Measurements from ENCODE around the gene PRKCSH.
"Not testable (repeated sequence)": the region's sequence is repeated elsewhere in the genome, so short reads cannot be mapped to it uniquely, and the experiment has no call there.

The PRKCSH gene

GRCh38 chr19:11433526-11433925 lies 1.9 kb upstream of the PRKCSH start:
- H3K27me3 ChIP-seq (ENCODE audit: control insufficient read depth in 3 of 3, insufficient read depth in 3 of 3, low read depth in 1 of 3, low read length in 3 of 3); H2AFZ ChIP-seq (ENCODE audit: low read length); H2BK15ac ChIP-seq (ENCODE audit: low read length); H2AK5ac ChIP-seq (ENCODE audit: low read depth, low read length); H2BK120ac ChIP-seq (ENCODE audit: low read depth, low read length); H3K4me3 ChIP-seq (ENCODE audit: low read length in 2 of 2); H3K23ac ChIP-seq (ENCODE audit: low read depth, low read length, poor library complexity); H3K9ac ChIP-seq (ENCODE audit: low read depth, low read length, poor library complexity); H3K18ac ChIP-seq (ENCODE audit: low read length); H2BK5ac ChIP-seq (ENCODE audit: low read length); H3K4ac ChIP-seq (ENCODE audit: low read length); DNase-seq (ENCODE audit: low spot score); H4K91ac ChIP-seq (ENCODE audit: low read depth, low read length, poor library complexity); H4K8ac ChIP-seq (ENCODE audit: low read depth, low read length); H3K27ac ChIP-seq (replicated peaks; ENCODE audit: low read length); H3K4me2 ChIP-seq (ENCODE audit: insufficient read depth, low read length, poor library complexity, severe bottlenecking); H3K14ac ChIP-seq (ENCODE audit: low read length); H3K9me3 ChIP-seq (replicated peaks in 1 of 2; ENCODE audit: control insufficient read depth in 2 of 2, insufficient read depth in 1 of 2, low read depth in 1 of 2, low read length in 2 of 2); H2BK12ac ChIP-seq (ENCODE audit: low read length): not testable (repeated sequence)
- Histone ChIP-seq H3K79me1 (ENCODE audit: low read depth, low read length) (peaks cover 12% of the 10 kb centered on the region), H3K36me3 (replicated peaks in 1 of 2; ENCODE audit: control insufficient read depth in 2 of 2, insufficient read depth in 2 of 2, low read length in 2 of 2) (peaks cover 16 to 22% of the 10 kb centered on the region in 2 donors), H3K4me1 (ENCODE audit: control insufficient read depth in 2 of 2, insufficient read depth in 1 of 2, low read depth in 1 of 2, low read length in 2 of 2) (peaks cover 10% of the 10 kb centered on the region in 2 donors)
- WGBS, 2 donors (ENCODE audit: extremely low coverage in 2 of 2, insufficient read length in 2 of 2, insufficient replicate concordance in 1 of 2), result no CpG with 5 or more reads among the region's 3 CpGs

DNA sequence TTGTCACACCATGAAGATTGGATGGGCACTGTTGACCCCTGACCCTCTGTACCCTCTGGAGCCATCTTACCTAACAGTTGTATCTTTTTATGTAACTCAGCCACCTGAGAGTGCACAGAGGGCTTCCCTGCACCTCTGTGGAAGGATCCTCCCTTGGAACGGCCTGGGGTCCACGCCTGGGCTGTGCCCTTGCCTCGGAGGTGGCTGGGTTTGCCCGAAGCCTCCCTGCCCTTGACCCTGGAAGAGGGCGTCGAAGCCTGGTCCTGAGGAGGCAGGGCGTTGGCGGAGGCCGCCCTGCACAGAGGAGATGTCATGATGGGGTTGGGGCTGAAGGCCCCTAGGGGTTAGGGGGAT lies 755 bp upstream of the PRKCSH start:
- H4K8ac ChIP-seq (ENCODE audit: low read depth, low read length), result no peak overlapping the region
- no peak overlapping the region for H2BK12ac ChIP-seq (ENCODE audit: low read length)
- no peak overlapping the region for H3K14ac ChIP-seq (ENCODE audit: low read length)
- H2AK5ac ChIP-seq (ENCODE audit: low read depth, low read length), result no peak overlapping the region
- no peak overlapping the region for H2BK5ac ChIP-seq (ENCODE audit: low read length)
- no peak overlapping the region for H3K4ac ChIP-seq (ENCODE audit: low read length)
- peak overlapping the region; percentile 14 for H3K23ac ChIP-seq (ENCODE audit: low read depth, low read length, poor library complexity)
- no peaks in the 10 kb centered on the region for H3K27me3 ChIP-seq (ENCODE audit: control insufficient read depth in 3 of 3, insufficient read depth in 3 of 3, low read depth in 1 of 3, low read length in 3 of 3)
- no CpG with 5 or more reads among the region's 9 CpGs for WGBS, 2 donors (ENCODE audit: extremely low coverage in 2 of 2, insufficient read length in 2 of 2, insufficient replicate concordance in 1 of 2)
- peaks cover 22 to 33% of the 10 kb centered on the region in 2 donors for H3K36me3 ChIP-seq (replicated peaks in 1 of 2; ENCODE audit: control insufficient read depth in 2 of 2, insufficient read depth in 2 of 2, low read length in 2 of 2)
- no peak overlapping the region for H2BK120ac ChIP-seq (ENCODE audit: low read depth, low read length)
- peaks cover 12% of the 10 kb centered on the region for H3K79me1 ChIP-seq (ENCODE audit: low read depth, low read length)
- H2BK15ac ChIP-seq (ENCODE audit: low read length), result no peak overlapping the region
- no peaks in the 10 kb centered on the region for H3K9me3 ChIP-seq (replicated peaks in 1 of 2; ENCODE audit: control insufficient read depth in 2 of 2, insufficient read depth in 1 of 2, low read depth in 1 of 2, low read length in 2 of 2)
- H3K4me1 ChIP-seq (ENCODE audit: control insufficient read depth in 2 of 2, insufficient read depth in 1 of 2, low read depth in 1 of 2, low read length in 2 of 2), result peaks cover 10% of the 10 kb centered on the region in 2 donors
- H3K27ac ChIP-seq (replicated peaks; ENCODE audit: low read length), result peak overlapping the region; percentile 81
- H3K4me3 ChIP-seq (ENCODE audit: low read length in 2 of 2), result peak overlapping the region; percentile 54 to 77
- H3K18ac ChIP-seq (ENCODE audit: low read length), result peak overlapping the region; percentile 87
- peak overlapping the region; percentile 89 for H3K9ac ChIP-seq (ENCODE audit: low read depth, low read length, poor library complexity)
- peak overlapping the region; percentile 78 for H3K4me2 ChIP-seq (ENCODE audit: insufficient read depth, low read length, poor library complexity, severe bottlenecking)
- no peak overlapping the region for H4K91ac ChIP-seq (ENCODE audit: low read depth, low read length, poor library complexity)
- no peak for DNase-seq (ENCODE audit: low spot score)
- peak overlapping the region; percentile 89 for H2AFZ ChIP-seq (ENCODE audit: low read length)

GRCh38 chr19:11435833-11436313 lies 438 bp downstream of the PRKCSH start:
- Histone ChIP-seq H3K18ac (ENCODE audit: low read length) (peak overlapping the region; percentile 90), H4K91ac (ENCODE audit: low read depth, low read length, poor library complexity) (no peak overlapping the region), H2BK120ac (ENCODE audit: low read depth, low read length) (no peak overlapping the region), H3K4ac (ENCODE audit: low read length) (no peak overlapping the region), H3K27me3 (ENCODE audit: control insufficient read depth in 3 of 3, insufficient read depth in 3 of 3, low read depth in 1 of 3, low read length in 3 of 3) (no peaks in the 10 kb centered on the region), H3K4me3 (ENCODE audit: low read length in 2 of 2) (peak overlapping the region; percentile 74 to 94), H3K79me1 (ENCODE audit: low read depth, low read length) (peaks cover 12% of the 10 kb centered on the region), H2AFZ (ENCODE audit: low read length) (peak overlapping the region; percentile 73), H3K14ac (ENCODE audit: low read length) (peak overlapping the region; percentile 75), H2BK5ac (ENCODE audit: low read length) (peak overlapping the region; percentile 55), H3K4me2 (ENCODE audit: insufficient read depth, low read length, poor library complexity, severe bottlenecking) (peak overlapping the region; percentile 91), H4K8ac (ENCODE audit: low read depth, low read length) (no peak overlapping the region), H3K36me3 (replicated peaks in 1 of 2; ENCODE audit: control insufficient read depth in 2 of 2, insufficient read depth in 2 of 2, low read length in 2 of 2) (peaks cover 24 to 45% of the 10 kb centered on the region in 2 donors), H3K23ac (ENCODE audit: low read depth, low read length, poor library complexity) (peak overlapping the region; percentile 87), H3K4me1 (ENCODE audit: control insufficient read depth in 2 of 2, insufficient read depth in 1 of 2, low read depth in 1 of 2, low read length in 2 of 2) (peaks cover 10% of the 10 kb centered on the region in 2 donors), H3K9me3 (replicated peaks in 1 of 2; ENCODE audit: control insufficient read depth in 2 of 2, insufficient read depth in 1 of 2, low read depth in 1 of 2, low read length in 2 of 2) (no peaks in the 10 kb centered on the region), H2BK12ac (ENCODE audit: low read length) (no peak overlapping the region), H3K9ac (ENCODE audit: low read depth, low read length, poor library complexity) (peak overlapping the region; percentile 94), H2AK5ac (ENCODE audit: low read depth, low read length) (peak overlapping the region; percentile 72), H3K27ac (replicated peaks; ENCODE audit: low read length) (no peak overlapping the region), H2BK15ac (ENCODE audit: low read length) (peak overlapping the region; percentile 97)
- no CpG with 5 or more reads among the region's 21 CpGs for WGBS, 2 donors (ENCODE audit: extremely low coverage in 2 of 2, insufficient read length in 2 of 2, insufficient replicate concordance in 1 of 2)
- DNase-seq (ENCODE audit: low spot score), result no peak

DNA sequence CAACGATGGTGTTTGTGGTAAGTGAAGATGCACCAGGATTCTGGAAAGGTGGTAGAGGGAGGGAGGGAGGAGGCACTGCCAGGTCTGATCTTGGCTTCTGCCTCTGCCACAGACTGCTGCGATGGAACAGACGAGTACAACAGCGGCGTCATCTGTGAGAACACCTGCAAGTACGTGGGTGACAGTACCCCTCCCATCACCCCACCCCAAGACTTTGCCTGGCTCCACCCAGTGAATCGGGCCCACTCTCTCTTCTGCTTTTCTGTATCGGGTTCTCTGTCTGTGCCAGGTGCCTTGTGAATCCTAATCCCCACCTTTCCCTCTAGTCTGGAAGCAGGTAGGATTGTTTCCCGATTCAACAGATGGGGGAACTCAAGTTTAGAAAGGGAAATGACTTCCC lies 2.5 kb downstream of the PRKCSH start:
- Histone ChIP-seq H4K8ac (ENCODE audit: low read depth, low read length) (peak overlapping the region; percentile 2), H4K91ac (ENCODE audit: low read depth, low read length, poor library complexity) (no peak overlapping the region), H3K9ac (ENCODE audit: low read depth, low read length, poor library complexity) (peak overlapping the region; percentile 68), H3K4ac (ENCODE audit: low read length) (no peak overlapping the region), H3K9me3 (replicated peaks in 1 of 2; ENCODE audit: control insufficient read depth in 2 of 2, insufficient read depth in 1 of 2, low read depth in 1 of 2, low read length in 2 of 2) (no peaks in the 10 kb centered on the region), H3K27me3 (ENCODE audit: control insufficient read depth in 3 of 3, insufficient read depth in 3 of 3, low read depth in 1 of 3, low read length in 3 of 3) (no peaks in the 10 kb centered on the region), H3K79me1 (ENCODE audit: low read depth, low read length) (peaks cover 12% of the 10 kb centered on the region), H3K23ac (ENCODE audit: low read depth, low read length, poor library complexity) (no peak overlapping the region), H2AFZ (ENCODE audit: low read length) (no peak overlapping the region), H2AK5ac (ENCODE audit: low read depth, low read length) (no peak overlapping the region), H3K18ac (ENCODE audit: low read length) (no peak overlapping the region), H2BK12ac (ENCODE audit: low read length) (peak overlapping the region; percentile 19), H2BK120ac (ENCODE audit: low read depth, low read length) (no peak overlapping the region), H3K27ac (replicated peaks; ENCODE audit: low read length) (no peak overlapping the region), H3K4me1 (ENCODE audit: control insufficient read depth in 2 of 2, insufficient read depth in 1 of 2, low read depth in 1 of 2, low read length in 2 of 2) (peaks cover 10% of the 10 kb centered on the region in 2 donors), H2BK5ac (ENCODE audit: low read length) (peak overlapping the region; percentile 48), H2BK15ac (ENCODE audit: low read length) (no peak overlapping the region), H3K14ac (ENCODE audit: low read length) (no peak overlapping the region), H3K4me2 (ENCODE audit: insufficient read depth, low read length, poor library complexity, severe bottlenecking) (no peak overlapping the region), H3K36me3 (replicated peaks in 1 of 2; ENCODE audit: control insufficient read depth in 2 of 2, insufficient read depth in 2 of 2, low read length in 2 of 2) (peaks cover 40 to 66% of the 10 kb centered on the region in 2 donors), H3K4me3 (ENCODE audit: low read length in 2 of 2) (no peak overlapping the region)
- WGBS, 2 donors (ENCODE audit: extremely low coverage in 2 of 2, insufficient read length in 2 of 2, insufficient replicate concordance in 1 of 2), result no CpG with 5 or more reads among the region's 9 CpGs
- no peak for DNase-seq (ENCODE audit: low spot score)
